ENCODE data around the gene NISCH.
"Not testable (repeated sequence)": the region's sequence is repeated elsewhere in the genome, so short reads cannot be mapped to it uniquely, and the experiment has no call there.

Gene NISCH

GRCh38 chr3:52515192-52515591 is 59.8 kb downstream of the NISCH start:
- DNase-seq: no peak

GRCh38 chr3:52516509-52517195 is 61.2 kb downstream of the NISCH start:
- DNase-seq: no peak

DNA sequence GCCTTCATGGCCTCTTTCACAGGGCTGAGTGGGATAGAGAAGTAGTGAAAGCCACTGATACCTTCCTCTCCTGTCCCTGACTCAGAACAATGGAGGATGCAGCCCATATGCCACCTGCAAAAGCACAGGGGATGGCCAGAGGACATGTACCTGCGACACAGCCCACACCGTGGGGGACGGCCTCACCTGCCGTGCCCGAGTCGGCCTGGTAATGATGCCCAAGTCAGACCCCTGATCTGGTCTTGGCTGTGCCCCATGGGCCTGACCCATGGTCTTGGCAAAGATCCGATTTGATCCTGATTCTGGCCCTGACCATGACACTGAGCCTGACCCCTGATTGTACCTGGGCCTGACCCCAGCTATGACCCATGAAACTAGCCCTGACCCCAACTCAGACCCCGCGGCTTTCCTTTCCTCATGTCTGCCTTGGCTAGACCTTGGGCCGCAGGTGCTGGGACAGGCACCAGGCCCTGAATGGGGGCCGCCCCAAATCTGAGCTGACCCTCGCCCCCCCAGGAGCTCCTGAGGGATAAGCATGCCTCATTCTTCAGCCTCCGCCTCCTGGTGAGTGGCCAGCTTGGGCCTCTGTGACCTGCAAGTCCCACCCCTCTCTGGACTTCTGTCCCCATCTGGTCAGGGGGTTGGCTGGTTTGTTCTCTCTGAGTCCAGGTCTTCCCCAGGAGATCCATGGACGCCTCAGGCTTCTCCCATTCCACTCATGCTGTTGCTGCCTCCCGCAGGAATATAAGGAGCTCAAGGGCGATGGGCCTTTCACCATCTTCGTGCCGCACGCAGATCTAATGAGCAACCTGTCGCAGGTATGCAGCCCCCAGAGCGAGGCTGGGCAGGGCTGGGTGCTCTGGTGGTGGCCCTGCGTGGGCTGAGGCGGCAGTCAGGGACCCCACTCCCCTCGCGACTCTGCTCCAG is 62.7 kb downstream of the NISCH start:
- no peak for DNase-seq

- DNase-seq: no peak
Measured at GRCh38 chr3:52518723-52519444, 63.5 kb downstream of the NISCH start.

- no peak for DNase-seq
Measured at GRCh38 chr3:52519445-52520140, 64.2 kb downstream of the NISCH start.

- no peak for DNase-seq
Measured at GRCh38 chr3:52520141-52520667, 64.8 kb downstream of the NISCH start.

DNA sequence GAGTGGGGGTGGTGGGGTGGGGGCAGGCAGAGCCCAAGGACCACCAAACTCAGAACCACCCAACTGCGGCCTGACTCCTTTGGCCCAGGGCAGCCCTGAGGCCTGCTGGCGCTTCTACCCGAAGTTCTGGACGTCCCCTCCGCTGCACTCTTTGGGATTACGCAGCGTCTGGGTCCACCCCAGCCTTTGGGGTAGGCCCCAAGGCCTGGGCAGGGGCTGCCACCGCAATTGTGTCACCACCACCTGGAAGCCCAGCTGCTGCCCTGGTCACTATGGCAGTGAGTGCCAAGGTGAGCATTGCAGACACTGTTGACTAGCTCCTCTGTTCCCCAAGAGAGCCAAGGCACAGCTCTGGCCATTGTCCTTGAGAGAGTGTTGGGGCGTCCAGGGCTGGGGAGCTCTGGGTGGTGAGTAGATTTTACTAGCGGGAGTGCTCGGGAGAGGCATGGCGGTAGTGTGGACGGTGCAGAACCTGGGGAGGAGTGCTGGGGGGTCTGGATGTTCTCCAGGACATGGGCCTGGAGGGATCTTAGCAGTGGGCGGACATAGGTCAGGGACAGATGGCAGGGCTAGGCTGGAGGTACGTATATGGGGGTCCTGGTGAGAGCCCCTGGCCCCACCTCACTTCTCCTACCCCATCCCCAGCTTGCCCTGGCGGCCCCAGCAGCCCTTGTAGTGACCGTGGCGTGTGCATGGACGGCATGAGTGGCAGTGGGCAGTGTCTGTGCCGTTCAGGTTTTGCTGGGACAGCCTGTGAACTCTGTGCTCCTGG is 65.5 kb downstream of the NISCH start:
- DNase-seq: no peak

GRCh38 chr3:52521488-52521824 is 66.1 kb downstream of the NISCH start:
- no peak for DNase-seq

DNA sequence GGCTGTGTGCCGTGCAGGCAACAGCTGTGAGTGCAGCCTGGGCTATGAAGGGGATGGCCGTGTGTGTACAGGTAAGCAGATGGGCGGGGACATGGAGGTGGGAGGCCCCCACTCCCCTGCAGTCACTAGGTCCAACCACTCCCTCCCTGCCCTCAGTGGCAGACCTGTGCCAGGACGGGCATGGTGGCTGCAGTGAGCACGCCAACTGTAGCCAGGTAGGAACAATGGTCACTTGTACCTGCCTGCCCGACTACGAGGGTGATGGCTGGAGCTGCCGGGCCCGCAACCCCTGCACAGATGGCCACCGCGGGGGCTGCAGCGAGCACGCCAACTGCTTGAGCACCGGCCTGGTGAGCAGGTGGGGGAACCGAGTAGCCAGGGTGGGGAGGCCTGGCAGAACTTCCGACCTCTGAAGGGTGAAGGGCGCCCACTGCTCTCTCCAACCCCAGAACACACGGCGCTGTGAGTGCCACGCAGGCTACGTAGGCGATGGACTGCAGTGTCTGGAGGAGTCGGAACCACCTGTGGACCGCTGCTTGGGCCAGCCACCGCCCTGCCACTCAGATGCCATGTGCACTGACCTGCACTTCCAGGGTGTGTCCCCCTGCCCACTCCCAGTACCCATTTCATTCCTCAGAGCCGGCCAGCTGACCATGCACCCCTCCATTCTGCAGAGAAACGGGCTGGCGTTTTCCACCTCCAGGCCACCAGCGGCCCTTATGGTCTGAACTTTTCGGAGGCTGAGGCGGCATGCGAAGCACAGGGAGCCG is 66.7 kb downstream of the NISCH start:
- no peak for DNase-seq

- DNase-seq: no peak
Measured at GRCh38 chr3:52522651-52523251, 67.3 kb downstream of the NISCH start.

- no peak for DNase-seq
Measured at GRCh38 chr3:52523386-52524257, 68.2 kb downstream of the NISCH start.

DNA sequence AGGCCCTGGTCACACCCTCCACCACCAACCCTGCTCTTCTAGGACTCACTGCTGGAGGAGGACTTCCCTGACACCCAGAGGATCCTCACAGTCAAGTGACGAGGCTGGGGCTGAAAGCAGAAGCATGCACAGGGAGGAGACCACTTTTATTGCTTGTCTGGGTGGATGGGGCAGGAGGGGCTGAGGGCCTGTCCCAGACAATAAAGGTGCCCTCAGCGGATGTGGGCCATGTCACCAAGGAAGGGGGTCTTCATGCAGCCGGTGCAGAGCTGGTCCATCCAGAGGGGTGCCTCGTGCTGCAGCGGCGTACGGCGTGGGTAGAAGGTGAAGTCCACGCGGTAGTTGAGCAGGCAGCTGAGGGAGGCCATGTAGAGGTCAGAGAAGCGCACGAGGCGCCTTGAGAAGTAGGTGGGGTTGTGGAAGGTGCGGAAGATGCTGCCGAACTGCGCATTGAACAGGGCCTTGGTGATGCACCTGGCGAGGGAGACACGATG is 68.9 kb downstream of the NISCH start:
- DNase-seq: no peak

DNA sequence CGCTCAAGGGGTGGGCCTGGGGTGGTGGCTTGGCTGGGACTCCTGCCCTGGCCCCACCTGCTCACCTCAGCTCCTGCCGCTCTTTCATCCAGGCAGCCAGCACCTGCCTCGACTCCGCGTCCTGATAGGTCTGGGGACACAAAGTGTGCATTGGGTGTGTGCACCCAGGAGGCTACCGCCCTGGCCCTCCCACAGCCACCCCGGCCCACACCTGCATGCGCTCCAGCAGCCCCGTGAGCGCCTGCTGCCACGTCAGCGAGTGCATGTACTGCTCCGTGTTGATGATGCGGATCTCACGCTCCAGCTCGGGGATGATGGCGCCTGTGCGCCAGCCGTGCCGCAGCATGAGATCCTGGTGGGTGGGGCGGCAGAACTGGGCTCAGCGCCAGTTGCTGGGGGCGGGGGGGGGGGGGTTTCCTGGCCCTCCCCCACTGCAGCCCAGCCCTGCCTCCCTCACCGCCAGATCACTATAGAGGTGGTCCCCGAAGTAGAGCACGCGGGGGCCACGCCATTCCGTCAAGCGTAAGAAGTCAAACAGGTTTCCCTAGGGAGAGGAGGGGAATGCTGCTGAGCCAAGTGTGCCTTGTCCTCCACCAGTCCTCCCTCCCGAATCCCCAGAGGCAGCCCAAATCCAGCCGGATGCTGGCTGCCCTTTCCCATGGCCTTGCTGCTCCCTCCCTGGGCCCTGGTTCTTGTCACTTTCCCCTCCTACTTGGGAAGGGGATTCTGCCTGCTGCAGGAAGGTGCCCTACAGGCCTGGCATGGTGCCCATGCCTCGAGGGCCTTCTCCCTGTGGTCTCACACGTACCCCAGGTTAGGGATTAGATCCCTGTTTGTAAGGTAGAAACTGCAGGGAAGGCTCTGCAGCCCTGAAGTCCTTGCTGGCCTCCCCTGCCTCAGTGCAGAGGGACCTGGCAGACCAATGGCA is 69.6 kb downstream of the NISCH start:
- no peak for DNase-seq

DNA sequence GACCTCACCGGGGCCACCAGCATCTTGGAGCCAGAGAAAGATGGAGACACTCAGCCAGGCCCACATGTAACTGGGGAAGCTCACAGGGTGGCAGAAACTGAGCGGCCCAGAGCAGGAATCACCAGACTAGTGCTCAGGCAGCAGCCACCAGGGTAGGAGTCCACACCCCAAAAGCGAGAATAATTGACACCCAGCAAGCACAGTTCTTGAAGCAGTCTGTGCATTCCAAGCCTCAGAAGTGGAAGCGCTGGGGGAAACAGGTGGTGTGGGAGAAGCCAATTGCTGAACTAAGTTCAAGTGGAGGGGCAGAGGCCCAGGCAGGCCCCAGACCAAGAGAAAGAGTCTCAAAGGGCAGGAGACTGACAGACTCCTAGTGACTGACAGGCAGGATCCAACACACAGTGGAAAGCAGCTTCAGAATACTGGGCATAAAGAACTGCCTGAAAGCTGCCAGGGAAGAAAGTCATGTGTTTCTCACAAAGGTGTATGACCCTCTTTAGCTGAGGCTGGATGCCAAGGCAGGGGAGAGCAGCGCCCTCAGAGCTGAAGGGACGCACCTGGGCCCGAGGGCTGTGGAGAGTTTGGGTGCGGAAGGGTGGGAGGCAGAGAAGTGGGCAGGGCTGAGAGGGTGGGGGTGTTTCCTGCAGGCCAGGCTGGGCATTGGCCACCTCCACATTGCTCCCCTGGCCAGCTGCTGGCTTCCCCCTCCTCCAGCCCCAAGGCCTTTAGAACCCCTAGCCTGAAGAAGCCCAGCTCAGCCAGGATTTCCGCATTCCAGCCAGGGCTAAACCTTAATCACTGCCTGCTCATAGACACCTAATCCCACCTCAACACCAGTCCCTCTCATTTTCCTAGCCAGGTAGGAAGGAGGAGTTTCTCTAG is 70.5 kb downstream of the NISCH start:
- no peak for DNase-seq

- DNase-seq: not testable (repeated sequence)
Measured at GRCh38 chr3:52526671-52527038, 71.3 kb downstream of the NISCH start.

DNA sequence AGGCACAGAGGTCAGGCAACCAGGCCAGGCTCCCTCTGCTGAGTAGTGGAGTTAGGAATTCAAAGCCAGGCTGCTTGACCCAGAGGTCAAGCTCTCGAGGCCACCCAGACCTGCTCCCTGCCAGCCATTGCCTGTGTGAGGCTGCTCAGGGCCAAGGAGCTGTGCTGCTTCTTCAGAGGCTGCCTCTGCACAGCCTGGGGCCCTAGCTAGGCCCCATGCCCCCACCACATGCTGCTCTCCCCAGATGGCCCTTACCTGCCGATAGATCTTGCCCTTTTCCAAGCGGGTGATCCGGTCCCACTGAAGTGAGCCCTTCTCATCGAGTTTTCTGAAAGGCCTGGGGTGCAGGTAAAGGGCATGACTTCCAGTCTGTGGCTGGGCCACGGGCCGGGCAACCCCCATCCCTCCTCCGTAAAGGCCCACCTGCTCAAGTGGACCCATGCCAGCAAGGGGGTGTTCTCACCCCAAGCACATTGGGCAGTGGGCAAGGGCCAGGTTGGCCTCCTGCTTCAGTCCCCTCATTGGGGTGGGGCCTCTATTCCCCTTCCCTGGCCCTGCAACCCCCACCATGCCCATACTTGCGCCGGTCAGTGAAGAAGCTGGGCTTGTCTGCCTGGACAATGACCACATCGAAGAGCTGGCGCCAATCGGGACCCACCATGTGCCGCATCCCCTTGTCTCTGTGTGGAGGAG is 71.8 kb downstream of the NISCH start:
- DNase-seq: no peak

Data from activated T-cell treated with anti-CD3 and anti-CD28 coated beads for 4 hours (primary cell).